NB4 (cell line): Measurements from ENCODE around the gene ARMC9.

ENCODE experiments used
- CTCF ChIP-seq: IDR thresholded peaks from one replicate; pipeline ENCODE4 v1.5.1; 2012; ENCODE audit warnings: low read depth, low read length
- MAX ChIP-seq: IDR thresholded peaks from 2 replicates; pipeline ENCODE4 v1.6.1; 2011; ENCODE audit warnings: low read depth, low read length
- MYC ChIP-seq: IDR thresholded peaks from 2 replicates; pipeline ENCODE4 v1.6.1; 2011; ENCODE audit warnings: low read depth, low read length
- POLR2A ChIP-seq: IDR thresholded peaks from 2 replicates; pipeline ENCODE4 v1.6.1; 2011; ENCODE audit warnings: mild to moderate bottlenecking; ENCODE audit not compliant: insufficient read length; ENCODE audit errors: extremely low read depth

- no peak for TF ChIP-seq POLR2A
- TF ChIP-seq CTCF, result peak; percentile 21
- 0 out of 2 replicates have a peak, but pooled peaks have one; percentile 21 for TF ChIP-seq MYC
- TF ChIP-seq MAX, result peak; percentile 25; the same call in 1 of the 2 replicates
Measured at GRCh38 chr2:231393149-231394131, 195.0 kb downstream of the ARMC9 start.
